K562 (cell line): ENCODE measurements around the gene PCSK7.

Experiments used
- BCL6 ChIP-seq: fragments of 250-450 bp; sonication (Bioruptor Pico); IDR thresholded peaks from 2 replicates; pipeline ENCODE4 v1.4.0; 2020
- CEBPB ChIP-seq: fragments of 450-650 bp; IDR thresholded peaks from 2 replicates; pipeline ENCODE4 v1.6.1; 2016; ENCODE audit warnings: missing genetic modification characterization, missing compliant biosample characterization
- CEBPG ChIP-seq, 3 experiments: fragments of 200-800 bp in 1 of 3; sonication (Bioruptor generic) in 1 of 3; sonication (generic) in 1 of 3; formaldehyde crosslinking in 1 of 3; IDR thresholded peaks in 2 of 3; conservative IDR thresholded peaks in 1 of 3; 2 replicates each; pipeline versions ENCODE4 v1.6.1 to v1.8.0; 2016 to 2022; ENCODE audit warnings: missing compliant biosample characterization in 2 of 3, missing genetic modification characterization in 2 of 3, mild to moderate bottlenecking in 1 of 3, missing genetic modification reagents in 1 of 3
- EZH2 ChIP-seq: IDR thresholded peaks from 2 replicates; pipeline ENCODE4 v1.6.1; 2012; ENCODE audit warnings: low read depth, mild to moderate bottlenecking, inconsistent platforms, low read length, borderline replicate concordance
- ID3 ChIP-seq, 2 experiments: fragments of 250-450 bp in 1 of 2; fragments of 450-650 bp in 1 of 2; sonication (Bioruptor Pico) in 1 of 2; IDR thresholded peaks; 2 replicates each; pipeline versions ENCODE4 v1.6.1 to v1.8.0; 2016 to 2021; ENCODE audit warnings: mild to moderate bottlenecking in 2 of 2, moderate library complexity in 2 of 2, missing compliant biosample characterization in 1 of 2, missing genetic modification characterization in 1 of 2
- RCOR1 ChIP-seq, 2 experiments: IDR thresholded peaks; 2 replicates each; pipeline ENCODE4 v1.6.1; 2012; ENCODE audit warnings: low read depth in 2 of 2, low read length in 2 of 2, borderline replicate concordance in 1 of 2, improper control_type of control experiment in 1 of 2
- ZNF133 ChIP-seq: fragments of 250-450 bp; sonication (Bioruptor Pico); IDR thresholded peaks from 2 replicates; pipeline ENCODE4 v1.4.0; 2020; ENCODE audit warnings: mild to moderate bottlenecking
- ZNF24 ChIP-seq: fragments of 450-650 bp; IDR thresholded peaks from 2 replicates; pipeline ENCODE4 v1.6.1; 2016
- TF ChIP-seq, protein P1 (sequence below): fragments of 250-450 bp; sonication (Bioruptor Pico); IDR thresholded peaks from 2 replicates; pipeline ENCODE4 v1.8.0; 2022; ENCODE audit warnings: moderate library complexity, mild to moderate bottlenecking, inconsistent platforms

DNA sequence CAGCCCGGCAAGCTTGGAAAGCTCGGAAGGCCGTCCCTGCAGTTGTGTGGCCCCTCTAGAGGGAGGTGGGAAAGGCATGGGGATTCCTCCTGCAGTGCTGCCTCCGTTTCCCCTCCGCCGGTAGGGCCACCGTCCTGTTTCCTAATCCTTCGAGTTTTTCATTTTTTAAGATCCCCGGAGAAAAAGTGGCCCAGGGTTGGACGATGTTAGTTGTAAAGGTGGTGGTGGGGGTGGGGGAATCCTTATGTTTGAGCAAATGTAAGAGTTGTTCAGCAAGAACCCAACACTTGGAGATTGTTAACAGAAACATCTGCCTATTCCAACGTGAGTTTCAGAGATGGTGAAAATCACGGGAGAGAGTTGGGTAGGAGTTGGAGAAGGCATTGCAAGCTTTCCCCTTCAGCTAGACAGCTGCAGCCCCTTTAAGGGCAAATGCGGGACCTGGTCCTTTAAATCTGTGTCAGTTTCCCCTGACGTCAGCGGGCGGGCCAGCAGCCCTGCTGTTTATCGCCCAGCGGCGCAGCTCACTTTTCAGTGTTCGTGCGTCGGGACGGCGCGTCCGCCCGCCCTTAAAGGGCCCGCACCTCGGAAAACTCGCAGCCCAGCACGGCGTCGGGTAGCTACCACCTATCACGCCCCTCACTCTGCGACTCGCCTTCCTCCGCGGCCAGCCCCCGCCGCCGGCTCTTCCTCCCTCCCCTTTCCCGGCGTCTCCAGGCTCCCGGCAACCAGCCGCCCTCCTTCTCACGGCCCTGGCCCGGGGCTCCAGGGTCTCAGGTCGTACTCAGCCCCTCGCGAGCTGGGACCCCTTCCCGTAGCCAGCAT is 53.5 kb downstream of the PCSK7 start, which contains the start of gene SIDT2:
- TF ChIP-seq EZH2 (no peak), CEBPG (CRISPR knock-in tag; IDR thresholded peaks at IDR 0.05) (no peak), CEBPG (tag; conservative IDR thresholded peaks at IDR 0.05 in 1 of 2, IDR thresholded peaks at IDR 0.05 in 1 of 2) (no peak), RCOR1 (IDR thresholded peaks at IDR 0.05; ENCODE audit: borderline replicate concordance in 1 of 2, low read depth in 2 of 2, low read length in 2 of 2) (peak in 1 of 2 experiments; percentile 82; a peak in 2 of 4 replicates), BCL6 (CRISPR knock-in tag) (no peak), ZNF24 (no peak), ZNF133 (CRISPR knock-in tag) (no peak), CEBPB (tag) (no peak), ID3 (CRISPR knock-in tag; IDR thresholded peaks at IDR 0.05) (no peak), ID3 (tag; IDR thresholded peaks at IDR 0.05) (no peak)
- TF ChIP-seq, protein P1, sequence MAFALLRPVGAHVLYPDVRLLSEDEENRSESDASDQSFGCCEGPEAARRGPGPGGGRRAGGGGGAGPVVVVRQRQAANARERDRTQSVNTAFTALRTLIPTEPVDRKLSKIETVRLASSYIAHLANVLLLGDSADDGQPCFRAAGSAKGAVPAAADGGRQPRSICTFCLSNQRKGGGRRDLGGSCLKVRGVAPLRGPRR (CRISPR knock-in tag), result no peak
